ENCODE results near the gene TRIM9.

TRIM9 gene

DNA sequence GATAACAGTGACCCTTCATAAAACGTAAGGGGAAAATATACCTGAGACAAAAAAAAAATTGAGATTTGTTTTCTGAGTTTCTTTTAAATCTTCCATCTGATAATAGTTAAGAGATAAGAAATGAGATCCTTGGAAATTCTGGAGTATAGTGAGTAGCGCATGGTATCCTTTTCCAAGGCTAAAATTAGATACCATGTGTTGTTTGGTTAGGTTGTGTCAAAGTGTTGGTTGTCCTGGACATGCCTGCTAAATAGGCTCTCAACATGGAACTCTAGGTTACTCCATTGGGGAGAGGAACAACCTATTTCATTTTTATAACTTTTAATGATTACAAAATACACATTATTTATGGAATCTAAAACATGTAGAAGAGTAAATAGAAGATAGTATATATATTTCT, 165.4 kb downstream of the TRIM9 start:
- no peak for DNase-seq

DNA sequence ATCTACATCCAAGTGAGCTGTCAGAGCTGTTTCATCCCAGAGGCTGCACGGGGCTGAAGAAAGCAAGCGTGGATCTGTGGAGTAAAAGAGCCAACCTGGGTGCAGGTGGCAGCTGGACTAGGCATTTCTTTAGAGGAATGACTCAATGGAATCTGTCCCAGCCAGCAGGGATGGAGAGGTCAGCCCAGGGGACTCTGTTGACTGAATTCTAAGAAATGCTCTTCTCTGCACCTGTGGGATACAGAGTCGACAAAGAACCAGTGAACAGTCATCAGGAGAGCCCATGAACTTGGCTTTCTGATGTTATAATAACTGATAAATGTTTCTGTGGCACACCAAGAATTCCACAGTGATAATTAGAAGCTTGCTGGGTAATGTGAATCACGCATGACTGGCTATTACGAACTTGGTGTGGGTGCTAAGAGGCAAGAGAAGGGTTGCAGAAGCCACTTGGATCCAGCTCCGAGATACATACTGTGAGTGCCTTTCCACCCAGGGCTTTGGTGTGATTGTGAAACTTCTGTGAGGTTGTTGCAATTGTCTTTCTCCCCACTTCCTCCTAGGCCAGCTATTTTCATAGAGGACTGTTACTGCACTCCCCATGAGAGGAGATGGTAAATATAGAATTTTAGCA, 166.8 kb downstream of the TRIM9 start:
- no peak for DNase-seq

DNA sequence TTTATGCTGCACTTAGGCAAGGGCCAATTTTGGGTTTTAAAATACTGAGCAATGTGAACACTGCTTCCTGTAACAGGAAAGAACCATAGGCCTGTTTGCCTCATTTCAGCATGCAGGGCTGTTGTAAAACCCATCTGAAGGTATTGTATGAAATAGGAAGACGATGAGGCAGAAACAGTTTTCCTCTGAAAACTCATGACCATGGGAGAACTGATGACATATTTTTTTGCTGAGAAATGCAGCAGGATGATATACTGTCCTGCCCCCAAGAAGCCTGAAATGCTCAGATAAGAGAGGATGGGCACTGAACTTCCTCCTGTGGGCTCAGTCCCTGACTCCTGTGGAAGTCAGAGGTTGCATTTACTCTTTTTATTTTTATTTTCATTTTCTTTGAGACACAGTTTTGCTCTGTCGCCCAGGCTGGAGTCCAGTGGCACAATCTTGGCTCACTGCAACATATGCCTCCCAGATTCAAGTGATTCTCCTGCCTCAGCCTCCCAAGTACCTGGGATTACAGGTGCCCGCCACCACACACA, 168.0 kb downstream of the TRIM9 start:
- DNase-seq: no peak
